Esophagus squamous epithelium (tissue), 4 donors: Measurements from ENCODE around the gene TBCD.

Experiments
- POLR2A ChIP-seq, 4 donors: fragments of 450-650 bp; IDR thresholded peaks; one replicate each; pipeline ENCODE4 v1.6.1; 2017; ENCODE audit warnings: antibody characterized with exemption in 4 of 4, mild to moderate bottlenecking in 4 of 4, moderate library complexity in 3 of 4
- TF ChIP-seq, protein P1 (sequence below), 6 experiments: fragments of 450-650 bp in 4 of 6; fragments of 200-600 bp in 2 of 6; sonication (generic) in 2 of 6; IDR thresholded peaks; one replicate each; pipeline ENCODE4 v1.5.1; 2016 to 2019; ENCODE audit warnings: antibody characterized with exemption in 6 of 6, mild to moderate bottlenecking in 4 of 6, moderate library complexity in 4 of 6

DNA sequence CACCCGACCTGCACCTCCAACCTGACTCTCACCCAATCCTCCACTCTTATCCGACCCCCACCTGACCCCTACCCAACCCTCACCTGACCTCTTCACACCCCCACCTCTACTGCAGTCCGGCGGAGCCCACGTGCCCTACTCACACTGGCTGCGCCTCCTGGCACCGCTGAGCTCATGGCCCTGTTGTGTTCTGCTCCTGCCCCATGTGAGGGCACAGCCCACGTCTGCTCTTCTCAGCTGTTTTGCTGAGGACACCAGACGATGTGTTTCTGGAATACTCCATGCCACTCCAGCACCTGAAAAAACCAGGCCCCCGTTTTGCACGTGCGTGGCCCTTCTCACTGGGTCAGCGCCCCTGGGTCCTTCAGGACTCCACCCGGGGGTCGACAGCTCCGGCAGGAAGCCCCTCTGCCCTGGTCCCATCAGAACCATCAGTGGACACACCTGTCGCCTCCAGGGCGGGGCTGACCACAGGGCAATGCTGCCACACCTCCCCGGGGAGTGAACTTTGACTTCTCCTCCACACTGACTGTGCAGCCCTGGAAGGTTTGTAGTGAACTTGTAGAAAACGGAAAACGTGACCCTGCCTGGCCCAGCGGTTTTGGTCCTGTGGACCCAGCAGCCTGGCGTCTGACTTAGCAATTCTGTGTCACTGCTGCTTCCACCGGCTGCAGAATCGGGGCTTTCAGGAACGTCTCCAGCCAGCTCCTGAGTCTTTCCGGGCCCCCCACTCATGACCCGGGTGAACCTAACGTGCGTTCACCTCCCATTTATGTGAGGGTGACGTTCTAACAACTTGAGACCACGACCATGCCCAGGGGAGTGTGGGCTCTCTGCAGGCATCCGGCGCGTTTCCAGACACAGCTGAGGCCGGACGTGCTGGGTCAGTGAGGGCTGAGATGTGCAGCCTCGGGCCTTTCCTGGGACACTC lies 47.7 kb upstream of the TBCD start:
- TF ChIP-seq, protein P1, sequence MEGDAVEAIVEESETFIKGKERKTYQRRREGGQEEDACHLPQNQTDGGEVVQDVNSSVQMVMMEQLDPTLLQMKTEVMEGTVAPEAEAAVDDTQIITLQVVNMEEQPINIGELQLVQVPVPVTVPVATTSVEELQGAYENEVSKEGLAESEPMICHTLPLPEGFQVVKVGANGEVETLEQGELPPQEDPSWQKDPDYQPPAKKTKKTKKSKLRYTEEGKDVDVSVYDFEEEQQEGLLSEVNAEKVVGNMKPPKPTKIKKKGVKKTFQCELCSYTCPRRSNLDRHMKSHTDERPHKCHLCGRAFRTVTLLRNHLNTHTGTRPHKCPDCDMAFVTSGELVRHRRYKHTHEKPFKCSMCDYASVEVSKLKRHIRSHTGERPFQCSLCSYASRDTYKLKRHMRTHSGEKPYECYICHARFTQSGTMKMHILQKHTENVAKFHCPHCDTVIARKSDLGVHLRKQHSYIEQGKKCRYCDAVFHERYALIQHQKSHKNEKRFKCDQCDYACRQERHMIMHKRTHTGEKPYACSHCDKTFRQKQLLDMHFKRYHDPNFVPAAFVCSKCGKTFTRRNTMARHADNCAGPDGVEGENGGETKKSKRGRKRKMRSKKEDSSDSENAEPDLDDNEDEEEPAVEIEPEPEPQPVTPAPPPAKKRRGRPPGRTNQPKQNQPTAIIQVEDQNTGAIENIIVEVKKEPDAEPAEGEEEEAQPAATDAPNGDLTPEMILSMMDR (IDR thresholded peaks at IDR 0.05) = no peak
- TF ChIP-seq POLR2A (IDR thresholded peaks at IDR 0.05) = no peak
